NCI-H1417 treated with DMSO at 0.1 percent for 48 hours (cell line): ENCODE measurements around the gene IQCB1.
A peak's percentile ranks its signal among the peaks of the same experiment; 100 is the strongest.
"Not testable (repeated sequence)": the region's sequence is repeated elsewhere in the genome, so short reads cannot be mapped to it uniquely, and the experiment has no call there.

ENCODE experiments used
- DNase-seq: peaks from one replicate; lab custom pipeline; 2025; lab: John Stamatoyannopoulos, UW

Gene IQCB1

DNA sequence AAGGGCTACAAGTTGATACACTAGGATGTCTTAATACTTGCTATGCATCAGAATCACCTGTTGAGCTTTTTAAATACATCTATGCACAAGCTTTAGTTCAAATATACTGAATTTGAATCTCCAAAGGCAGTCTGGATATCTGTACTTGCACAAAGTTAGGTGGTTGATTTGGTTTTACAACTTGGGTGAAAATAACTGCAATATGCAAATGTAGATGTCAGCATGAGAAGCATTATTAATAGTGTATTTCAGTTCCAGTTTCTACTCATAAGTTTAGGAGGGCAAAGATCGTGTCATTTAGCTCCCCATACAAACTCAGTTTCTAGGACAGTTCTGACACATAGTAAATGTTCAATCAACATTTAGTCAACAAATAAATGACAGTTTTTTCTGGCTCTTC lies 25.6 kb downstream of the IQCB1 start:
- DNase-seq: no peak

- no peak for DNase-seq
These were observed 31.0 kb downstream of the IQCB1 start for GRCh38 chr3:121803771-121804320.

- DNase-seq: no peak
These were observed 34.0 kb downstream of the IQCB1 start for GRCh38 chr3:121800906-121801305.

GRCh38 chr3:121796970-121797369 lies 37.9 kb downstream of the IQCB1 start:
- no peak for DNase-seq

DNA sequence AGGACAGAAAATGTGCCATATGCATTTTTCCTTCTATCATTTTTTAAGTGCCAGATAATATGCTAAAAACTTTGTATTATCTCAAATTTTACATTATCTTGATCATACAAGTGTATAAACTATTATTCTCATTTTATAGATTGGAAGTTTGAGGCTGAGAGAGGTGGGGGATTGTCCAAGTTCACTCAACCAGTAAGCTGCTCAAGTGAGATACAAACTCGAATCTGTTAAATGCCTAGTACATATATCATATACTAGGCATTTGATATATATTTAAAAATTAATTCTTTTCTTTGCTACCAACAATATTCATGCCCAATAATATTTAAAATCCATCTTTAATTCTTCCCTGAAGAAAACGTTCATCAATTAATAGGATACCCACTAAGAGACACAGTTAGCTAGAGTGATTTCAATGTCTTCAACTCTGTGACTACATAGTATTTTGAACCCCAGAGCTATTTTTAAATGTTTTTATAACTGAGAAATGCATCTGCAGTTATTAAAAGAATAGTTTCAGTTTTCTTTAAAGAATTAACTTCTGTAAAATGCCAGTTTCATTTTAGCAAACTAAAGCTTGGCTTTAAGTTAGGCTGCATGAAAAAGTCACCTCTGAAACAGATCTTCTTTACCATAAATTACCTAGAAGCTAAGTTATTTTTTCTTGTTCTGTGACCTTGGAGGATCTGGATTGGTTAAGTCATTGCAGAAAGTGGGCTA lies 40.4 kb downstream of the IQCB1 start:
- no peak for DNase-seq

GRCh38 chr3:121793078-121793477 lies 41.8 kb downstream of the IQCB1 start:
- DNase-seq: no peak

DNA sequence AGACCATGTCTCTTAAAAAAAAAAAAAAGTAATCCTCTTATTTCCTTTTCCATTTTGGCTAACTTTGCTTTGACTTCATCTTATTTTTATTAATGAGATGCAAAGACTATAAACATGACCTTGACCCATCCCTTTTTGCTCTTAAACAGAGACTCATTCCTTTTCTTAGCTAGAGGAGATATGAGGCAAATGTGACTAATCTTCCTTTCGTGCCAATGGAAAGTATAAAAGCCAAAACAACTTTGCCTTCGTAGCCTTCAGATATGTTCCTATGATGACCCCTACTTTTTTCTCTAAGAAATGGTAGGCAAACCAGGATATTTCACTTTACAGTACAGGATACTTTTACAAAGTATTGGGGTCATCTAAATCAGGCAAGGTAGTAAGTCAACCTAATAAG lies 48.4 kb downstream of the IQCB1 start:
- DNase-seq: no peak

GRCh38 chr3:121782784-121783183 lies 52.1 kb downstream of the IQCB1 start:
- not testable (repeated sequence) for DNase-seq

DNA sequence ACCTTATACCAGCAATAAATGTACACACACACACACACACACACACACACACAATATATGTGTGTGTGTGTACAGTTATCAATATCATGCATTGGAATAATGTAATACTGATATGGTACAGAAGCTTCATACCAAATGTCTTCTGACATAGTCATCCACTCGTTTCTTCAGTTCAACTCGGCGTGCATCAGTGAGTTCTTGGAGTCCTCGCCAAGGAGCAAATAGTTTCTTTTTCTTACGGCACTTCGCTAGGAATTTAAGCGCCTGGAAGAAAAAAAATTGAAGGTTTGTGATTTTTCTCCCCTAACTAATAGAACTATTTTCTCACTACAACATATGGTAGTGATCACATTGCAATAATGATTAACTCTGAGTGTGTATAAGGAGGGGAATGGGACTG lies 53.2 kb downstream of the IQCB1 start:
- DNase-seq: no peak

GRCh38 chr3:121775095-121775494 lies 59.8 kb downstream of the IQCB1 start:
- not testable (repeated sequence) for DNase-seq

DNA sequence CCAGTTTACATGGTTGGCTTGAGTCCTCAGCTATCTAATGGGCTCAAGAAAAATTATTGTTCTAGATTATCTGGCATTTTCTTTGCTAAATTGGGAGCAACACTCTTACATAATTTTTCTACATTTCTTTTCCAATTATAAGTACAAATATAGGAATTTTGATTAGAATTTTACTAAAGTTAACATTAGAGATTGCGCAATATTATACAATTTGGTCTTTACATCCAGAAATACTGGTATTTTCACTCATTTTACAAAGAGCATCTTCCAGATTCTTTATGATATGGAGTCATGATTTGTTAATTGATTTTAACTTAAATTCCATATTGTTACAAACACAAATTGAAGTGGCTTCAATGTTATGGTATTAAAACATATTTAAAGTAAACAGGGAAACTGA lies 65.6 kb downstream of the IQCB1 start:
- DNase-seq: no peak

DNA sequence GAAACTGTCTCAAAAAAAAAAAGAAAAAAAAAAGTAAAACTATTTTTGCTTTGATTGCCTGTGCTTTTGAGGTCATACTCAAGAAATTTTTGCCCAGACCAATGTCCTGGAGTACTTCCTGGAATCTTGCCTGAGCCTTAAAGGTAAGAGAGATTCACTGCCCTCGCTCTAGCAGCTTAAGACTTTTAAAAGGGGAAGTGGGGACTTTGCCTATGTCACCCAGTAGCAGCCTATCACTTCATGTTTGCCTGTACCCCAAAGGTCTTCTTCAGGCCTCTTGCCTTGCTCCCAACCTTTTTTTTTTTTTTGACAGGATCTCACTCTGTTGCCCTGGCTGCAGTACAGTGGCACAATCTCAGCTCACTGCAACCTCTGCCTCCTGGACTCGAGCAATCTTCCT lies 66.4 kb downstream of the IQCB1 start:
- no peak for DNase-seq

DNA sequence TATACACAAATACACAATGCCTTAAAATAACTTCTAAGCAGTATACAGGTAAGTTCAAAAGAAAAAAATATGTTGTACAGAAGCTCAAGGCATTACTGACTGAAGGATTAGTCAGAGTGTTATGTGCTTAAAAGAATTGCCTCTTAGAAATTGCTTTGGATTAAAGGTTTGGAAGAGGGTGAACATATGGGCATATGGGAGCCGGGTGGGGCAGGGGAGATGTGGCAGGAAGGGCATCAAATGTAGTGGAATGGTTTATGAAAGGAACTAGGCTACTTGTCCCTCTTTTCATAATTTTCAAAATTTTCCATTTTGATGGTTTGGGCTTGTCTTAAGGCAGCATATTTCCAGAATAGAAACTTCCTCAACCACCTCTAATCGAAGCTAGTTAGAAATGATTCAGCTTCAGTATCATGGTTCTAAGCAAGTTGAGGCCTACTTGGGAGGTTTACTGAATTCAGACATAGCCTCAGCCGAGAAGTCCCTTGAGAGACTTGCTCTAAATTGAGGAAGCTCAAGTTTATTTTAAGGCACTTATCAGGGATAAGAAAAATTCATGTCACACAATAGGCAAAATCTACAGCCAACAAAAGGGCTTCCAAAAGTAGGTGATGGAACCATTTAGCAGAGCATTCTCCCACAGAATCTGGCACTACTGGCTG lies 75.2 kb downstream of the IQCB1 start:
- DNase-seq: no peak

DNA sequence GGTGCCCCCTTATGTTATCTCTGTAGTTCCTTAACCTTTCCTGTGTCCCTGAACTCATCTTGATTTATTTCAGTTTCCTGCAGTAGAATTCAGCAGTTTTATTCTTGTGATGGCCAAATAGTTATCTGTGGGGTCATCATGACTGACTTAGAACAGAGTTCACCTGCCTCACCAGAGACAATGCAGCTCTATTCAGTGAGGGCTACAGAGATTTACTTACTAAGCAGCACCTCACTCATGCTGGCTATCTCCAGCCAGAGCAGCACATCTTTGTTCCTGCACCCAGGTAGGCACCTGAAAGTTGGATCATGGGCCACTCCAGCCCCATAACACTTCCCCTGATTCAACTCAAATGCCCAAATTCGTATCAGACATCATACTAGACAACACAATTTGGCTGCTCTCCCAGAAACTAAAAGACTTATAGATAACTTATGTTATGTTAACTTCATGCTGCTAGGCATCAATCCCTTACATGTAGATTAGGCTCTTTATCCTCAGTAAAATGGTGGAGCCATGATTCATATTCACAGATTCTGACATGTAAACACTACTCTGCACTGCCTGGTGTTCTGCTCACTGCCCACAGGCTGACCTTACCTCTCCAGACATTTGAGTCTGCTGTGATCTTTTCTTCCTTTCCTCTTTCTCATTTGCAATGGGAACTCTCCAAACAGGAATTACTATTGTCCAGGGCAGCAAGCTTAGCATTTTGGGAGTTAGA lies 76.0 kb downstream of the IQCB1 start:
- no peak for DNase-seq

DNA sequence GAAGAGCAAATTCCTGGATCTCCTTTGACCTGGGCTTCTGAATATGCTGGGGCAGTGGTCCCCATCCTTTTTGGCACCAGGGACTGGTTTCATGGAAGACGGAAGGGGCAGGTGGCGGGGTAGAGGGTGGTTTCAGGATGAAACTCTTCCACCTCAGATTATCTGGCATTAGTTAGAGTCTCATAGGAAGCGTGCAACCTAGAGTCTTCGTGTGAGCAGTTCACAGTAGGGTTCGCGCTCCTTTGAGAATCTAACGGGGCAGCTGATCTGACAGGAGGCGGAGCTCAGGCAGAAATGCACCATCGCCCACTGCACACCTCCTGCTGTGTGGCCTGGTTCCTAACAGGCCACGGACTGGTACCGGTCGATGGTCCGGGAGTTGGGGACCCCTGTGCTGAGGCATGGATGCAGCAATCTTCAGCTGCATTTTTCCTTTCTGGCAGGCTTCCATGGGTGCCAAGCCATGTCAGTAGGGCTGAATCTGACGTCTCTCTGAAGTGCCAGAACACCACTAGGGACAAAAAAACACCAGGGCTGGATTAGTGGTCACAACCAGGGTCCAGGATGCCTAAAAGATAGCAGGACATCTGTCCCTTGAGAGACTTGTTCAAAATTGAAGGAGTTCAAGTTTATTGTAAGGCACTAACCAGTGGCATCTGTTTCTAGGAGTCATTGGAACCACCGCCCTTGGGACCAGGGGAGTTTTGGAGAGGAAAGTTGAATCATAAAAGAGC lies 76.9 kb downstream of the IQCB1 start:
- no peak for DNase-seq

DNA sequence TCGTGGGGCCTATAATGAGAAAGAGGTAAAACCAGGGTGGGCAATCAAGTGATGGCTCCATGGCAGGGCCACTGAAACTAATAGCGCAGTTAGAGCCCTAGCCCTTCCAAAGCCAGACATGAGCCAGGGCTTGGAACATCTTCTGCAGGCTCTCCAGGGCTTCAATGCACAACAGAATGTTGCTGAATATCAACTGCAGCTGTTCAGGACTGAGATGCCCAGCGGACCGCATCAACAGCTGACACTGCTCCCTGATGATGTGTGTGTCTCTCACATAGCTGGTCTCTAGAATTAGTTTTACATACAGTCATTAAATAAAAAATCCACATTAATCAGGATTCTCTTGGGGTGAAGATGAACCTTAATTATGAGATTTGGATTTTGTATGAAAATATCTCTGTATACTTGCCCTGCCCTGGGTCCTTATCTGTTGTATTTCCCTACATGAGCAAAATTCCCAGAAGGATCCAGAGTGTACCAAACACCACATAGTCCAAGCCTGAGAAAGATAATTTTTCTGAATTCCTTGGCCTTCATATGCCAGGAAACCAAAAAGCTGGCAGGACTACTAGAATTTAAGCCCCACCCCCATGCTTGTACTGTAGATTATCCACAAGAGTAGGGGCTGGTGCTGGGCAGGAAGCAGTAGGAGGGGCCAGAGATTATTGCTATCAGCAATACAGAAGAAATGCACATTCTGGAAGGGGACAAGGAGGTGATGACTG lies 77.6 kb downstream of the IQCB1 start:
- no peak for DNase-seq

DNA sequence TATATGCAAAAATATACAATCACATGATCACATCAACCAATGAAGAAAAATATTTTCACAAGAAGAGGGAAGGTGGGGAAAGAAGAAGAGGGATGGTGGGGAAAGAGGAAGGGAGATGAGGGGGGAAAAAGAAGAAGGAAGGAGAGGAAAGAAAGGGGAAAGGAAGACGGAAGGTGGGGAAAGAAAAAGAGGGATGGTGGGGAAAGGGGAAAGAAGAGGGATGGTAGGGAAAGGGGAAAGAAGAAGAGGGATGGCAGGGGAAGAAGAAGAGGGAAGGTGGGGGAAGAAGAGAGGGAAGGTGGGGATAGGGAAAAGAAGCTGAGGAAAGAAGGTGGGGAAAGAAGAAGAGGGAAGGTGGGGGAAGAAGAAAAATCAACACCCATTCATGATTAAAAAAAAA lies 82.1 kb downstream of the IQCB1 start:
- DNase-seq: no peak

DNA sequence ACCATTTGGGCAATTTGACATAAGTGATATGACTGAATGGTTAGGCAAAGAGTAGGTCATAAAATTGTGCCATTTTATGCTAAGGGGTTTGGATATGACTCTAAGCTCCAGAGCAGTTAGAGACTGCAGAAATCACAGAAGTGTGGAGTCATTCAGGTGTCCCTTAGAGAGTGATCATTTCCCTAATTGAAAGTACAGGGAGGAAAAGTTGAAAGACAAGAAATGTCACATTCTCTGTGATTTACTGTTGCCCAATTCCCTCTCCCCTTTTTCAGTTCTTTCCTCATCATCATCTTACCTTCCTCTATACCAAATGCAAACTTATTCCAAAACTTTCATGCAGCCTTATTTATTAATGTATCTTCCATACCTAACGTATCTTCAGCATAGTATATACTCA lies 82.6 kb downstream of the IQCB1 start:
- DNase-seq: no peak

DNA sequence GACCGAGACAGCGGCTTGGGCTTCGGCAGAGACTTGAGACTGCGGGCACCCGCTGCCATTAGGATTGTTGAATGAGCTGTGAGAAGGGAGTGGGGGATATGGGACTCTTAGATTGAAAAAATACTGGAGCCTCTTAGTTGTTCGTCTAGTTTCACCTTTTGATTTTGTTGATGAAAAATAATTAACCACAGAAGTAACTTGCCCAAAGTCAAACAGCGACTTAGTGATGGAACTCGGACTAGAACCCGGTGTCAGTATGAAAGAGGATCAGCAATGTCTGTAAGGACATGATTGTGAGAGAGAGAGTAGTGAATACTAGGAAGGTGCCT lies 84.8 kb downstream of the IQCB1 start:
- no peak for DNase-seq

DNA sequence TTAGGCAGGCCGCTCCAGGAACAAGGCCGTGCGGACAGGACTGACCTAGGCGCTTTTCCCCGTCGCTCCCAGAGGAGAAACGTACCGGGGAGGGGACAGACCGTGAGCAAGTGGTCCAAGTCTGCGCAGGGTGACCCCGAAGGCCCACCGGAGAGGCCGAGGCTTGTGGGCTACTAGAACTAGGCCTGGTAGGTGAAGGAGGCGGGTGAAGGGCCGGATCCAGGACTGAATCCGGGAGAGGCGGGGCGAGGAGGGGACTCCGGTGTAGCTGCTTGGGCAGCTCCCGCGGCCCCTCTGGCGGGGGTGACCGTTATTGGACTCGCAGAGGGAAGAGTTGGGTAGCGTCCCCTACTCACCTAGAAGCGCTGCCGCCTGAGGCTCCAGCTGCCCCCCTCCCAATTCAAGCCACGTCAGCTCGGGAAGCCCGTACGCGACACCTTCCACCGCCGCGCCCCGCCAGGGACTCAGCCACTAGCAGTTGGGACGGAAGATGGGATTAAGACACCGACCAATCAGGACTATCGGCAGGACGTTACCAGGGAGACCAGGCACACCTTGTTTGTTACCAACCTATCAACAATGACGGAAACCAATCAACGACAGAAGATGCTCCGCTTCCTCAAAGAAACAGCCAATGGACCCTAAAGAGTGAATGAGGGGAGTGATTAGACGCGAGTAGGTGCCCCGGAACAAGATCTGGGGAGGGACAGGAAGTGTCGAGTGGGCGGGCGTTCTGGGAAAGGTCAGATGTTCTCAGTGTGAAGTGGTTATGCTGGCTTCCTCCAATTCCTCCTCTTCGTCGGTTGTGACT lies 85.4 kb downstream of the IQCB1 start, which contains the start of gene GOLGB1:
Gene GOLGB1, minus strand, starts transcription at position 466 of the 811 bp plus-strand sequence. CDS start 18,770 bp downstream, outside the sequence.
- peak; percentile 97 for DNase-seq
